Gastrocnemius medialis (tissue), 4 donors: ENCODE measurements around the gene CYGB.
"Not testable (repeated sequence)": the region's sequence is repeated elsewhere in the genome, so short reads cannot be mapped to it uniquely, and the experiment has no call there.

Experiments used
- CTCF ChIP-seq, 5 experiments: fragments of 450-650 bp in 3 of 5; fragments of 200-600 bp in 2 of 5; sonication (generic) in 2 of 5; IDR thresholded peaks in 4 of 5; conservative IDR thresholded peaks in 1 of 5; 1 replicate in 4 of 5; 2 replicates in 1 of 5; pipeline ENCODE4 v1.5.1; 2016 to 2019; ENCODE audit warnings: antibody characterized with exemption in 5 of 5, mild to moderate bottlenecking in 3 of 5, moderate library complexity in 3 of 5
- POLR2A ChIP-seq, 2 donors: fragments of 450-650 bp; IDR thresholded peaks; one replicate each; pipeline ENCODE4 v1.6.1; 2017; ENCODE audit warnings: antibody characterized with exemption in 2 of 2, mild to moderate bottlenecking in 2 of 2, moderate library complexity in 2 of 2

DNA sequence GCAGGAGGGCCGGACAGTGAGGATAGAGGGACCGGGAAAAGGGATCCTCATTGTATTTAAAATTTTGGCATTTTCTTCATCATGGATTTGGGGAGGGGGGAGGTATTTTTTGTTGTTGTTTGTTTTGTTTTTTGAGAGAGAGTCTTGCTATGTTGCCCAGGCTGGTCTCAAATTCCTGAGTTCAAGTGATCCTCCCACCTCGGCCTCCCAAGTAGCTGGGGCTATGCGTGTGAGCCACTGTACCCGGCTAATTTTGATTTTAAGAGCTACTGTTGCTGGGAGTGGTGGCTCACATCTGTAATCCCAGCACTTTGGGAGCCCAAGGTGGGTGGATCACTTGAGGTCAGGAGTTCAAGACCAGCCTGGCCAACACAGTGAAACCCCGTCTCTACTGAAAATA lies 23.2 kb downstream of the CYGB start:
- not testable (repeated sequence) for TF ChIP-seq POLR2A (IDR thresholded peaks at IDR 0.05); CTCF (IDR thresholded peaks at IDR 0.05 in 4 of 5, conservative IDR thresholded peaks at IDR 0.05 in 1 of 5)
